Right cardiac atrium (tissue), 5 donors: ENCODE data around the gene KCNK10. TPM values are rescaled to one million over a fixed set of nuclear protein-coding genes. Genes with fewer than 3 reads are reported as not detected.
A peak's percentile ranks its signal among the peaks of the same experiment; 100 is the strongest.

ENCODE experiments used
- ATAC-seq, 2 donors: fragments of 200-7000 bp; cut with Tn5 transposase; one replicate each; pipeline versions ENCODE4 v1.8.0 to v1.9.1; 2020; ENCODE audit warnings: moderate library complexity in 2 of 2, mild to moderate bottlenecking in 1 of 2
- DNase-seq, 3 donors: peaks; one replicate each; pipeline ENCODE4 v3.0.0-alpha.2; 2020
- H3K27ac ChIP-seq: one replicate; pipeline ENCODE4 v1.5.1; 2013; ENCODE audit warnings: mild to moderate bottlenecking, low read length, control low read depth, moderate library complexity
- H3K27me3 ChIP-seq: one replicate; pipeline ENCODE4 v1.6.1; 2013; ENCODE audit not compliant: control insufficient read depth, insufficient read depth
- H3K4me1 ChIP-seq: one replicate; pipeline ENCODE4 v1.6.1; 2013; ENCODE audit warnings: low read length; ENCODE audit not compliant: control insufficient read depth, insufficient read depth
- H3K4me3 ChIP-seq: one replicate; pipeline ENCODE4 v1.5.1; 2013; ENCODE audit warnings: low read length, control low read depth
- H3K9me3 ChIP-seq: one replicate; pipeline ENCODE4 v1.6.1; 2013; ENCODE audit warnings: low read length; ENCODE audit not compliant: control insufficient read depth
- WGBS: extraction: QIAGEN DNeasy Blood & Tissue Kit; methylation state at CpG from one replicate; pipeline ENCODE4 v1.1.7; 2013; 5-methylcytosine and 5-hydroxymethylcytosine counted together
- intact Hi-C, 4 donors: fragments of 100-400 bp; cut with DNase I; formaldehyde crosslinking; loops; one replicate each; pipeline versions ENCODE4 v1.11.0 to v1.14.0; 2022 to 2023
- polyA plus RNA-seq: library from polyadenylated mRNA; stranded (reverse); fragments of 200-250 nt; gene quantifications from one replicate; pipeline ENCODE4 v1.2.3, GENCODE V29; 2013
- total RNA-seq, 4 donors: library from RNA; stranded (reverse); fragmentation: NEBNext Ultra II Directional; extraction: Animal tissue kit (Norgen Biotek cat#: 25700); gene quantifications; one replicate each; pipeline ENCODE4 v1.2.1, GENCODE V29; 2021
- donor health status: healthy with polysubstance abuse.
- donor health status: DM: no; HTN: yes; CAD: no.
- donor health status: DM: no; HTN: no; CAD: no.
- donor health status: DM: no; HTN: yes; CAD: no; lungs with severe emphysema.
- donor health status: DM: yes; HTN: yes; CAD: no.

KCNK10 gene
- total and polyA plus RNA-seq, 5 donors = not detected

DNA sequence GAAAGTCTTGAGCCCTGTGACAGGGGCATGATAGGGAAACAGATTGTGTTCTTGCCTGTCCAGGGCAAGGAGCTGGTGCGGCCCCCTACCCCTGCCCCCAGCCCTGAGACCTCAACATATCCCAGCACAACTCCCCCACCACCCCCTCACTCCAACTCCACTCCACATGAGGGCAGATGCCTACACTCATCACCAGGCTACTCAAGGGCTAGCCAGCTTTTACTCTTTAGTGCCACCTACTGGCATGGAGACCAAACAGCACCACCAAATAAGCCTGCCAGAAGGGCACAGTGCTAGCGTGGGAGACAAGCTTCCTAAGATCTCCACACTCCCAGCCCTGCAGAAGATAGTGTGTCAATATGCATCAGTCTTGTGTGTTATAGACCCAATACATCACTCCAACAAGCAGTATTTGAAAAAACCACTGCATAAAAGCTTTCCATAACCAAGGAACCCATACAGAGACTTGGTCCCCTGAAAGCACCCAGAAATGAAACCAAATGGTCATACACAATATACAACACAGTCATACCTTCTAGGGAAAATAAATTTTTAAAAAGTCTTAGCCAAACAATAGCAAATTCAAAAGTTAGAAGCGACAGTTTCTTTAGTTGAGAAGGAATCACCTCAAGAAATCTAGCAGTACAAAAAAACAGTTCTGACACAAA is 154.4 kb downstream of the KCNK10 start:
- Histone ChIP-seq H3K4me3 (no peak overlapping the region), H3K9me3 (no peaks in the 10 kb centered on the region), H3K27me3 (no peaks in the 10 kb centered on the region), H3K4me1 (no peaks in the 10 kb centered on the region), H3K27ac (no peak overlapping the region)
- intact Hi-C loops = loop anchor here in 3 of 4 donors (10.0 kb wide), 2 partner anchors 154 to 224 kb away; no protein-coding TSS in a partner anchor
- no peak for DNase-seq
- ATAC-seq = peak; percentile 64 to 75
- 49% methylated on average over 3 of the region's 3 CpGs for WGBS

DNA sequence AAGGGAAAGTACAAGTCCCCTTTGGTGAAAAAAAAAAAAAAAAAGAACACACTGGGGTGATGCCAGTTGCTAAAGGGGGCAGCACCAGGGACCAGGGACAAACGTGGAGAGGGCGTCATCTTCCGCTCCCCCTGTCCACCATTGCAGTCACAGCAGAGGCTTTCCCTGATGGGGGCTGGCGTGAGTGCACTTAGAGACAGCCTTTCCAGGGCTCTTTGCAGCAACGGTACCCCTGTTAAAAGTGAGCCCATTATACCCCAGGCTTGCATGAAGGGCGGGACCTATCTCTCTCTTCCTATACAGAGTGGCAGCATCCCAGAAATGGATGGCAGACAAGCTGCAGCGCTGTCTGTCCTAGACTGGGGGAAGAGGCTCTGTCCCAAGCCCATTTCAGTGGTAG is 155.0 kb downstream of the KCNK10 start:
- no peak for ATAC-seq
- intact Hi-C loops = loop anchor here in 3 of 4 donors (10.0 kb wide), 2 partner anchors 153 to 223 kb away; no protein-coding TSS in a partner anchor
- Histone ChIP-seq H3K27me3 (no peaks in the 10 kb centered on the region), H3K4me1 (no peaks in the 10 kb centered on the region), H3K27ac (no peak overlapping the region), H3K4me3 (no peak overlapping the region), H3K9me3 (no peaks in the 10 kb centered on the region)
- 83% methylated on average over 7 of the region's 7 CpGs for WGBS
- DNase-seq = no peak

DNA sequence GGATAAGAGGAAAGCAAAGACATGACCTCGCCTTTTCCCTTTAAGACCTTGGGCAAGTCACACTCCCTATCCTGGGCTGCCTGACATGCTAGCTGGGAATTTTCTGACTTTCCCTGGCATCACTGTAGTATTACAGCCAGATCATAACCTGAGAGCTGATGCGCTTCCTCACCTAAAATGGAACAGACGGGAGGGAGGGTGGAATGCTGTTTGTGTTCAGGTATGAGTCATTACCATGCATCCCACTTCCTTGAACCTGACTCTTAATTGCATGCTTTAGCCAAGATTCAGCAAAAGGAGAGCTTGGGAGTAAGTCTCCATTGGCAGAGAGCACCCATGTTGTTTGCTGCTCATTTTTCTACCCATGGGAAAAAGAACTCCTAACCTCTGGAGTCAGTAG is 156.5 kb downstream of the KCNK10 start:
- H3K4me1 ChIP-seq = no peaks in the 10 kb centered on the region
- H3K27me3 ChIP-seq = no peaks in the 10 kb centered on the region
- H3K9me3 ChIP-seq = no peaks in the 10 kb centered on the region
- ATAC-seq = no peak
- intact Hi-C loops = loop anchor here in 3 of 4 donors (10.0 kb wide), 2 partner anchors 152 to 222 kb away; no protein-coding TSS in a partner anchor
- H3K4me3 ChIP-seq = no peak overlapping the region
- no peak overlapping the region for H3K27ac ChIP-seq
- WGBS = 83% methylated on average over 3 of the region's 3 CpGs
- no peak for DNase-seq

DNA sequence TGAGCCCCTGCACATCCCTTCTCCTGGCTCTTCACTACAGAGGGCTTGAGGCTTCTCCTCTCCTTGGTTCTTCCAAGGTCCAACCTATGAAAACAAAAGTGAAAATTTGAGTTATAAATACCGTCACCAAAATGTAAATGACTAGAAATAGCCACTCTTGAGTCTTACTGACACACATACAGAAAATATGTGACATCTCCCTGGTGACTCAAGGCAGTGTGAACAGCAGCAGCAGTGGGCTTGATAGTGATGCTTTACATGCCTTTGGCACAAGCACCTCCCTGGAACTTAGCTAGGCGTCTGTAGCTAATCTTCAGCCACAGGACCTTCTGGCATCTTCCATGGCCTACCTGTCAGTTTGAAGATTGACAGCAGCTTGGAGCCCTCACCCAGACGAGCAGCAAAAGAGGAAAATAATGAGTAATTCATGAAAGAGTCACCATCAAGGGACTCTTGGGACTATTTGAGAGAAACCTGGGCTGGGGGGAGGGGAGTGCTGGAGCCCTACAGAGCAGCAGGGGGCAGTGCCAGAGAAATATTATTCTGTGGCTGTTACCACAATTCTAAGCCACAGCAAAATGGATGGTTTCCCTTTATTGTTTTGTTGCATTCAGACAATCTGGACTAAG is 158.0 kb downstream of the KCNK10 start:
- no peak overlapping the region for H3K4me3 ChIP-seq

DNA sequence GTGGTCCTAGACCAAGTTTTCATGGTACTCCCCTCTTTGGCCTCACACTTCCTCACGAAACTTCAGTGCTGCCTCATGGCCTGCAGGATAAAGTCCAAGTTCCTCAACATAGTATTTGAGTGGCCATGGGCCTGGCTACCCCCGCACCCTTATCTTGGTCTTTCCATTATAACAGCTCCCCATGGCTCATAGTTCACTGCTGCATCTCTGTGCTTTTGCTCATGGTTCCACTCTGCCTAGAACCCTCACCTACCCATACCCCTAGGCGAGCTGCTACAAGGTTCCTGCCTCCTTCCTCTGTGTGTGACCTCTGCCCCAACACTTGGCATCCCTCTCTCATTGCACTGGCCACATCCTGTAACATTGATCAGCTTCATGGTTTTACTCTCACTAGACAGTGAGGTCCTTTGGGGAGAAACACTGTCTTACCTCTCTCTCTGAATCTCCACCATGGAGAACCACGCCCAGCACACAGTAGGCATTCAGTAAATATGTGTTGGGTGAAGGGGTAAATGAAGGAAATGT is 159.3 kb downstream of the KCNK10 start:
- no peak for DNase-seq
- intact Hi-C loops = loop anchor here in 3 of 4 donors (10.0 kb wide), 2 partner anchors 149 to 219 kb away; no protein-coding TSS in a partner anchor
- H3K27ac ChIP-seq = no peak overlapping the region
- 76% methylated on average over 4 of the region's 4 CpGs for WGBS
- H3K9me3 ChIP-seq = no peaks in the 10 kb centered on the region
- no peaks in the 10 kb centered on the region for H3K4me1 ChIP-seq
- H3K27me3 ChIP-seq = no peaks in the 10 kb centered on the region
- H3K4me3 ChIP-seq = no peak overlapping the region
- ATAC-seq = no peak

More for the DNA sequence above, 158.0 kb downstream of the KCNK10 start:
- H3K27ac ChIP-seq = no peak overlapping the region
- H3K27me3 ChIP-seq = no peaks in the 10 kb centered on the region
- no peak for DNase-seq
- H3K4me1 ChIP-seq = no peaks in the 10 kb centered on the region
- WGBS = 24% methylated on average over 3 of the region's 3 CpGs
- no peak for ATAC-seq
- intact Hi-C loops = loop anchor here in 3 of 4 donors (10.0 kb wide), 2 partner anchors 150 to 220 kb away; no protein-coding TSS in a partner anchor
- H3K9me3 ChIP-seq = no peaks in the 10 kb centered on the region

DNA sequence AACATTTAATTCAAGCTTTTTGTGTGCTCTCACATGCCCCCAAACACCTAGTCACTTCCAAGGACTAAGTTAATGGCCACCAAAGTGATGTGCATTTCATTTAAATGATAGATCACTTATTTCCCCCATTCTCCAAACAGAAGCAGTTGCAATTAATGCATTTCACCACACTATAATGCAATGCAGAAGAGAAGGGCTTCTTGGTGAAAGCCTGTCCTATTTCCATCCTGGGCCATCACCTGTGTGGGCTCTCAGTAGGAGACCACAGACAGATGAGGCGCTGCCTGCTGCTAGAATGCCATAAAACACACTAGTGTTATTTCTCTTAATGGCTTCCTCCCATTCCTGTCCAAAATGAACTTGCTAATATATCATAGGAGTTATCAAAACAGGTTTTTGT is 166.9 kb downstream of the KCNK10 start:
- H3K27ac ChIP-seq = no peak overlapping the region
- intact Hi-C loops = no loop called here
- H3K27me3 ChIP-seq = no peaks in the 10 kb centered on the region
- no peak for ATAC-seq
- H3K4me1 ChIP-seq = no peaks in the 10 kb centered on the region
- no peak for DNase-seq
- 70% methylated on average over 1 of the region's 1 CpG for WGBS
- H3K9me3 ChIP-seq = no peaks in the 10 kb centered on the region
- H3K4me3 ChIP-seq = no peak overlapping the region

DNA sequence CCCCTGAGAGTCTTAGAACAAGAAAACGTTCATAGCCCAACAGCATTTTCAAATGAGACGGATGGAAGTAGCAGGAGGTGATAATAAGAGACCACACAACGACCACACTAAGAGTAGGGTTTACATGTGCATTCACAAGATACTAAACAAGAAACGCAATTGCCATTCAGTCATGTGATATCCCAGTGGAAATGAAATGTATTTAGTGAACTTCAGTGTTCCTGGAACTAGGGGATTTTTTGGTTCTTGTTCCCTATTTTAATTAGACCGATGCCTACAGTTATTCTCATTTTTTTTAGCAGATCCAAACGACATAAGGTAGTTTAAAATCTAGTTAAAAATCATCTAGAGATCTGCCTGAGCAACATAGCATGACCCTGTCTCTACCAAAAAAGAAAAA is 168.1 kb downstream of the KCNK10 start:
- WGBS = 69% methylated on average over 6 of the region's 6 CpGs
- Histone ChIP-seq H3K4me3 (no peak overlapping the region), H3K27ac (no peak overlapping the region), H3K4me1 (no peaks in the 10 kb centered on the region), H3K27me3 (no peaks in the 10 kb centered on the region), H3K9me3 (no peaks in the 10 kb centered on the region)
- intact Hi-C loops = no loop called here
- ATAC-seq (no peak), DNase-seq (no peak)

DNA sequence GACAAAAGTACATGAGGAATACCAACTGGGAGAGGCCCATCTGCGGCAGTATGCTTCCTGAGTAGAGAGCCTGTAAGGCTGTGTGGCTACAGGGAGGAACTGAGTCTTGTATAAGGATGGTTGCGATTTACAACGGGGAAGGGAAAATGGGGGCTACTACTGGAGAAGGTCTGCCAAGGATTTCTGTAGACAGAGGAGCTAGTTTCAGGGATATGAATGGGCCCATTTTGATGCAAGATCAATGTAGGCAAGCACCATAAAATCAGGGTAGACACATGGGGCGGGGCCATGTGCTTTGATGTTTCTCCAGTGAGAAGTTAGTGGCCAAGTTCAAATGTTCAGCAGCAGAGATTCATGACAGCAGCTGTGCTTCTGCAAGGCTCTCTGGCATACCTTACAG is 168.7 kb downstream of the KCNK10 start:
- intact Hi-C loops = no loop called here
- ATAC-seq (no peak), DNase-seq (no peak)
- 90% methylated on average over 4 of the region's 4 CpGs for WGBS
- Histone ChIP-seq H3K27ac (no peak overlapping the region), H3K4me1 (no peaks in the 10 kb centered on the region), H3K9me3 (no peaks in the 10 kb centered on the region), H3K27me3 (no peaks in the 10 kb centered on the region), H3K4me3 (no peak overlapping the region)

DNA sequence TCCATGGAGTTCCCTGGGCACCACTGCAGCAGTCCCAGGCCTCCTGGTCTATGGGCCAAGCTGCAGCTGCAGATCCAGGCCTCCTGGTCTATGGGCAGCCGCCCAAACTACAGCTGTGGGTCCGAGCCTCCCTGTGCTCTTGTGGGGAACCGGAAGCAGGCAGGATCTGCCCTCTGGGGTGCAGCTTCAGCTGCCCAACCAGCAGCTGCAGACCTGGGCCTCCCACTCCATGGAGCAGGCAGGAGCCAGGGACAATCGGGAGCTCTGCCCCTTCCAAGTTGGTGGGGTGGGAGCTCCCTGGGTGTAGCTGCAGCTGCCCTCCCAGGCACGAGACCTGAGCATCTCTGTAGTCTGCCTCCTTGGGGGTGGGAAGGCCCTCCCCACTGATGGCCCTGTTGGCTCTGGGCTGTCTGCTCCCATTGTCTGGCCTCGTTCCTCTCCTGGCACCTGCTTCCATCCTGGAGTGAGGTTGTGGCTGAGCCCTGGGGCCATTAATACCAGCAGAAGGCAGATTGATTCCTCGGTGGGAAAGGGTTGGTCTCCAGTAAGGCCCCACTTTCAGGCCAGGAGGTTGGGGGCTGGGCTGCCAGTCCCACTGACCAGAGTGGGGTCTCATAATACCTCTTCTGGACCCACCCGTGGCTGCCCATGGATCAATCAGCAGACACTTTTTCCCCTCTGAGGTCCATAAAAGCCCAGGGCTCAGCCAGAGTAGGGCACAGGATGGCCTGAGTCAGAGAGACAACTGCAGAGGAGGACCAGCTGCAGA is 176.0 kb downstream of the KCNK10 start:
- intact Hi-C loops = no loop called here
- WGBS = 85% methylated on average over 8 of the region's 8 CpGs
- no peak overlapping the region for H3K4me3 ChIP-seq

DNA sequence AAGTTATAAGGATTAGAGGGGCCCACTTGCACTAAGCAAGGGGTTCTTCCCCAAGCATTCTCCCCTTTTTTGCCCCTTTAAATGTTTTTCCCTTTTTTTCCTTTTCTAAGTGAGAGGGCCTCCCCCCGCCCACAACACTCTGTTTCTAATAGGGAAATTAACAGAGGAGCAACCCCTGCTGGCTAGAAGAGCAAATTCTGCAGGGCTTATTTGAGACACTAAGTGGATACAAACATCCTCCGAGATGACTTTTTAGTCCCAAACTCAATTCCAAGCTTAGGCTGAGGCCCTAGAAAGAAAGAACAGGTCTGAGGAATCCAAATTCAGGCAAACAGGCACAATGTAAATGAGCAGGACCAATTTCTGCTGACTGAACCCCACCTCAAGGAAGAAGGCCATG is 179.3 kb downstream of the KCNK10 start:
- no peaks in the 10 kb centered on the region for H3K4me1 ChIP-seq
- no peaks in the 10 kb centered on the region for H3K9me3 ChIP-seq
- no peak for DNase-seq
- no peak for ATAC-seq
- no peak overlapping the region for H3K4me3 ChIP-seq
- 61% methylated on average over 2 of the region's 2 CpGs for WGBS
- intact Hi-C loops = no loop called here
- H3K27me3 ChIP-seq = no peaks in the 10 kb centered on the region
- no peak overlapping the region for H3K27ac ChIP-seq

More for the DNA sequence above, 176.0 kb downstream of the KCNK10 start:
- Histone ChIP-seq H3K4me1 (no peaks in the 10 kb centered on the region), H3K27ac (no peak overlapping the region), H3K9me3 (no peaks in the 10 kb centered on the region), H3K27me3 (no peaks in the 10 kb centered on the region)
- ATAC-seq (no peak), DNase-seq (peak in 1 of 3 donors; percentile 40)

DNA sequence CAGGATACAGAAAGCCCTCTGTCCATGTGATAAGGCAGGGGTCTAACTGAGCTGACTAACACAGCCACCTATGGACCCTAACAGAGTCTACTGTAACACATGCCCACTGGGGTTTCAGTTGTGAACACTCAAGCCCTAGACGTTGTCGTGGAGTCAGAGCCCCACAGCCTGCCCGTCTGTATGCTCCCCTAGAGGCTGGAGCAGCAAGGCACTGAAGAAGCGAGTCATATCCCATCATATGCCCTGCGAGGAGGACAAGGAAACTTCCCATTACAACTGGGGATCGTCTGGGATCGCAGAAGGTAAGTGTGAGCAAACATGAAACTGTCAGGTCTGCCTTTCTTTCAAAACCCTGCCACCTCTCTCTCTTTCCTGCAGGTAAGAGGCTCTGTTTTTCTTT is 180.1 kb downstream of the KCNK10 start:
- no peaks in the 10 kb centered on the region for H3K9me3 ChIP-seq
- intact Hi-C loops = no loop called here
- ATAC-seq (no peak), DNase-seq (no peak)
- H3K27me3 ChIP-seq = no peaks in the 10 kb centered on the region
- no peaks in the 10 kb centered on the region for H3K4me1 ChIP-seq
- 54% methylated on average over 7 of the region's 7 CpGs for WGBS
- no peak overlapping the region for H3K27ac ChIP-seq
- H3K4me3 ChIP-seq = no peak overlapping the region
